Fibroblast of mammary gland (primary cell): ENCODE measurements around the gene SCYL1.

Experiments
- DNase-seq: peaks from one replicate; pipeline ENCODE4 v3.0.0-alpha.2; 2010; ENCODE audit warnings: low read depth
- H3K4me3 ChIP-seq: 2 replicates; pipeline ENCODE4 v1.5.1; 2011; ENCODE audit warnings: low read depth, mild to moderate bottlenecking, low read length, moderate library complexity; ENCODE audit not compliant: control insufficient read depth
- TF ChIP-seq, protein P1 (sequence below): conservative IDR thresholded peaks from 2 replicates; pipeline ENCODE4 v1.5.1; 2011; ENCODE audit warnings: low read depth, low read length, inconsistent platforms; ENCODE audit not compliant: control insufficient read depth, insufficient read depth

Gene SCYL1

DNA sequence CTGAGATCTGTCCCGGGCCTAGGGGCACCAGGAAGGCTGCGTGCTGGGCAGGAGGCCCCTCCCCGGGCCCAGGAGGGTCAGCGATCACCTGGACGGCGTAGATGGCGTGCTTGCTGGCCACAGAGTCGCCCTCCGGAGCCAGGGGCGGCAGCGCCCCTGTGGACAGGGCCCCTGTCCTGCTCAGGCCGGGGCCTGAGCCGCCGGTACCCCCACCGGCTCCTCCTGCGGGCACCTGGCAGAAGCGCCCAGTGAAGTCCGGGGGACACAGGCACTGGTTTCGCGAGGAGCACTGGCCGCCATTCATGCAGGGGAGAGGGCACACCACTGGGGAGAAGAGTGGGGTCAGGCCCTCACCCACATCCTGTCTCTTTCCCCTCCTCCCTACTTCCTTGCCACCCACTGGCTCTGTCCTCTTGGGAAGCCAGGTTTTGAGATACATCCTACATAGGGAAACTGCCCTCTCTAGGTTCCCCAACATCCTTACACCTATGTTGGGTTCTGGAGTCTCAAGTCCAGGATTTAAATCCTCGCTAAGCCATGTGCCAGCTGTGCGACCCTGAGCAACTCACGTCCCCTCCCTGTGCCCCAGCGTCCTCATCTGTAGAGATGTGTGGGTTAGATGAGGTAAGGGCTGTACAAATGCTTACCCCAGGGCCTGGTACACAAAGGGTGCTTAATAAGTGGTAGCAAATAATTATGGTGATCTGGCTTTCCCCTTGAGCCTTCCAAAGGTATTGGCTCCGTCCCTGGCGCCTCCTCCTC lies 29.4 kb downstream of the SCYL1 start:
- TF ChIP-seq, protein P1, sequence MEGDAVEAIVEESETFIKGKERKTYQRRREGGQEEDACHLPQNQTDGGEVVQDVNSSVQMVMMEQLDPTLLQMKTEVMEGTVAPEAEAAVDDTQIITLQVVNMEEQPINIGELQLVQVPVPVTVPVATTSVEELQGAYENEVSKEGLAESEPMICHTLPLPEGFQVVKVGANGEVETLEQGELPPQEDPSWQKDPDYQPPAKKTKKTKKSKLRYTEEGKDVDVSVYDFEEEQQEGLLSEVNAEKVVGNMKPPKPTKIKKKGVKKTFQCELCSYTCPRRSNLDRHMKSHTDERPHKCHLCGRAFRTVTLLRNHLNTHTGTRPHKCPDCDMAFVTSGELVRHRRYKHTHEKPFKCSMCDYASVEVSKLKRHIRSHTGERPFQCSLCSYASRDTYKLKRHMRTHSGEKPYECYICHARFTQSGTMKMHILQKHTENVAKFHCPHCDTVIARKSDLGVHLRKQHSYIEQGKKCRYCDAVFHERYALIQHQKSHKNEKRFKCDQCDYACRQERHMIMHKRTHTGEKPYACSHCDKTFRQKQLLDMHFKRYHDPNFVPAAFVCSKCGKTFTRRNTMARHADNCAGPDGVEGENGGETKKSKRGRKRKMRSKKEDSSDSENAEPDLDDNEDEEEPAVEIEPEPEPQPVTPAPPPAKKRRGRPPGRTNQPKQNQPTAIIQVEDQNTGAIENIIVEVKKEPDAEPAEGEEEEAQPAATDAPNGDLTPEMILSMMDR: no peak
- H3K4me3 ChIP-seq: no peak overlapping the region
- no peak for DNase-seq

DNA sequence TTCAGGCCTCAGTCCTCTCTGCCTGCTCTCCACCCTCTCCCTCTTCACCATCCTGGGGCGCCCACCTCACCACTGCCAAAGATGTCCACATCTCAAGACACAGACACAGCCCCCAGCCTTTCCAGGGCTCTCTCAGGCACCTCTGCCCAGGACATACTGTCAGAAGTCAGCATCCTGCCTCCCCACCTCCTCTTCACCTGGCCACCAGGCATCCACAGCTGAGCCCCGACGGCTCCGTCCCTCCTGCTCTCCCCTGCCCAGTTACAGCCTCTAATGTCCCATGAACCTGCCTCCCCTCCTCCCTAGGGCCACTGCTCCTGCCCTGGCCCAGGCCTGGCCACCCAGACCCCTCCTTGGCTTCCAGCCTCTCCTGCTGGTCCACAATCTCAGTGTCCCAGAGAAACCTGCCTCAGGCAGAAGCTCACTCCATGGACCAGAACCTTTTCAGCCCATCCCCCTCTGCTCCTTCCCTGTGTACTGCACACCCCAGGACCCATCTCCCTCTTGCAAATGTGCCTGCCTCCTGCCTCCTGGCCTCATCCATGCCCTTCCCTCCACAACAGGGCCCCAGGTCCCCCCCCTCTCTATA lies 30.1 kb downstream of the SCYL1 start:
- DNase-seq: no peak
- no peak overlapping the region for H3K4me3 ChIP-seq
- TF ChIP-seq, protein P1: no peak

DNA sequence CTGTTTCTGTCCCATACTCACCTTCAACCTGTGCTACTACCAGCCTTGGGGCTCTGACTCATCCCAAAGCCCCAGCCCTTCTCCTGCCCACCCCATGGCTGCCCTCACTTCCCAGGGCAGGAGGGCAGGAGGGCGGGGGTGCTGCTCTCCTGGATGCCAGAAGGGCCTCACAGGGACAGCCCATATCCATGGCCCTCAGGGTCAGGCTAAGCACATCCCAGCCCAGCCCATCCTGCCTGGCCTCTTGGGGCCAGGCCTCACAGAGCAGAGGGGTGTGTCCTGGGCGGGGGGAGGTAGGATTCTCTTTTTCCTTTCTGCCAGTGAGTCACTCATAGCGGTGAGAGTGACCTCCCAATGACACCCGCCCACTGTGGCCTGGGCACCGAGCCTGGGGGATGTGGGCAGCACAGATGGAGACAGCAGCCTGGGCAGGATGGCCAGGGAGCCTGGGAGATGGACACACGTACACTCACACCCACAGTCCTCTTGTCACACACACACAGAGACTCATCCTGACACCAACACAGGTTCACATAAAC lies 30.9 kb downstream of the SCYL1 start:
- TF ChIP-seq, protein P1: no peak
- DNase-seq: peak; percentile 93
- no peak overlapping the region for H3K4me3 ChIP-seq

DNA sequence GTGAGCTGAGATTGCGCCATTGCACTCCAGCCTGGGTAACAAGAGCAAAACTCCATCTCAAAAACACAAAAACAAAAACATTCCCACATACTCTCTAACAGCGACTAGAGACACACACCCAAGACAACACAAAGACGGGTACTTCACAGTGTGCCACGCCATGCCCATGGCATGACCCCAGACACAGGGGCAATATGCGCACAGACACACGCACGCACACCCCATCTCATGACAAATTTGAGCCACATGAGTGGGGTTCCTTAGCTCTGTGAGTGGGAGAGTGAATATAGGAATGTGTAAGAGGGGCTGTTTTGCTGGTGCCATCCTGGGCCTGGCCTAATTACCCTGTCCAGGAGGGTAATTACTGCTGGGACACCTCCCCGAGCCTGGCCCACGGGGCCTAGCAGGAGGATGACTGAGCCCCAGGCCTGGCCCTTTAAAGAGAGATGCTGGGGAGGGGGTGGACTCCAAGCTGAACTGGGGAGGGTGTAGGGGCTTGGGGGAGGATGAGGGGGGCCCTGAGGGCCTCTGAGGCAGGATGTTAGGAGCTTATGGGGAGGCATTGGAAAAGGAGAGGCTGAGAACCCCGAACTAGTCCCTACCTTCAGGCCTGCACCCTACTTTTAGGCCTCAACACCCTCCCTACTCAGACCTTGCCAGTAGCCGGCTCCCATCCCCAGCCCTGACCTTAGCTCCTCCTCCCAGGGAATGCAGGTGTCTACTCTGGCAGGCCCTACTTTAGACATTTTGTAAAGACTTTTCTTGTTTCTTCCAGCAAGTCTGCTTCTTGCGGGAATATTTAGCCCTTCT lies 31.8 kb downstream of the SCYL1 start:
- TF ChIP-seq, protein P1: no peak
- H3K4me3 ChIP-seq: peak overlapping the region; percentile 54
- no peak for DNase-seq

DNA sequence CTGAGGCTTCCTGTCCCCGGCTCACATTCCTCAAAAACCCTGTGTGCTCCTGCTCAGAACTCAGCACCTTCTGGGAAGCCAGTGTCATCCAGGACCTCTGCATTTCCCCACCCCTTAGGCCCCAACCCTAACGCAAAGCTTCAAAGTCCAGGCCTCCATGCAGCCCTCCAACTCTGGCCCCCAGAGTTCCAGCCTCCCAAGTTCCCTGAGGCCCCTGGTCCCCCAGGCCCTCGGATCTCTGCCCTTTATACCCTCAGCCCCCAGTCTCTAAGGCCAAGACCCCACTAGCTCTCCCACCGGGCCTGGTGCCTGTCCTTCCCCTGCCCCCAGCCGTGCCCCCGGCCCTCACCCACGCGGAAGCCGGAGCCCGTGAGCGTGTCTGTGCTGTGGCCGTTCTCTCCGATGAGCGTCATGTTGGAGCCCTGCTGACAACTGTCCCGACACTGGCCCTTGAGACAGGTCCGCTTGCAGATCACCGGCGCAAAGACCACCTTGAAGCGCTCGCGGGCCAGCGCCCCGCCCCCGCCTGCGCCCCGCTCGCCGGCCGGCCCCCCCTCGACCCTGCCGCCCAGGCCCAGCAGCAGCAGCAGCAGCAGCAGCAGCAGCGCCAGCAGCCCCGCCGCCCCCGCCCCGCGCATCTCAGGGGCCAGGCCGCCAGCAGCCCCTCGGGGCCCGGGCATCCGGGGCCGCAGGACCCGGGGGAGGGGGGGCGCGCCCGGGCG lies 32.6 kb downstream of the SCYL1 start:
- no peak for DNase-seq
- H3K4me3 ChIP-seq: peak overlapping the region; percentile 54
- TF ChIP-seq, protein P1: no peak

DNA sequence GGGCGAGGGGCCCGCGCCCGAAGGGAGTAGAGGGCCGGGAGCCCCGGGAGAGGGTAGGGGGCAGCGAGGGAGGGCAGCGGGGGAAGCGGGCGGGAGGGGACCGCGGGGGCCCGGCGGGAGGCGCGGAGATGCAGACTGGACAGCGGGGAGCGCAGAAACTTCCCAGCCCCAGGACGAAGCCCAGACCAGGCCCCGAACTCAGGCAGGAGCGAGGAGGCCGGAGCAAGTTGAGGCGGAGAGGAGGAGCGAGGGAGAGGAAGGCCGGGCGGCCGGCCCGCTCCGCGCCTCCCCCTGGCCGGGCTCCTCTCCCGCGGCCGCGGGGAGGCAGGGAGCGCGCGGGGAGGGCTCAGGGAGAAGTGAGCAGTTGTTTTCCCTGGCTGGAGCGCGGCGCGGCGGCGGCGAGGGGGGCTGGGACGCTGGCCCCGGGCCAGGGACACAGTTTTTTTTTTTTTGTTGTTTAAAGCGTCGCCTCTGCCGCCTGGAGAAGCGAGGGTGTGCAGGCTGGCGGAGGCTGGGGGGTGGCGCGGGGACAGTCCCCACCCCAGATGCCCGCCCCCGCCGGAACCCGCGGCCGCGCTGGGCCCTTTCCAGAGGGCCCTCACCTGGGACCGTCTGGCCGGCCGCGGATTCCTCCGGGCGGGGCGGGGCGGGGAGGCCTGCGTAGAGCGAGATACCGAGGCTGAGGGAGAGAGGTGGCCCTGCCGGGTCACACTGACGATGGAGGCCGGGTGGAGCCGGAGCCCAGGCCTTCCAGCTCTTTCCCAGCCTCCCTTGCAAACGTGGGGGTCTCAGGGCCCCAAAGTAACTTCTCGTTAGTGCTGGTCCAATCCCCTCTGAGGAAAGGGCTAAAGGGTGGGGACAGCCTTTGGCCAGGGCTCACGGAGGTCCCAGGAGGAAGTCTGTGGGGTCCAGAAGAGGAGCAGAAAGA lies 33.4 kb downstream of the SCYL1 start, which contains the start of gene LTBP3:
LTBP3 (minus strand) TSS at position 358 of the 928 bp plus-strand sequence. CDS start 400 bp downstream, outside the sequence.
- TF ChIP-seq, protein P1: no peak
- peak within 1 kb of the TSS; percentile 54 for H3K4me3 ChIP-seq
- peak; percentile 71 for DNase-seq
